ENCODE measurements around the gene CFAP69.
"Not testable (repeated sequence)": the region's sequence is repeated elsewhere in the genome, so short reads cannot be mapped to it uniquely, and the experiment has no call there.

Gene CFAP69

DNA sequence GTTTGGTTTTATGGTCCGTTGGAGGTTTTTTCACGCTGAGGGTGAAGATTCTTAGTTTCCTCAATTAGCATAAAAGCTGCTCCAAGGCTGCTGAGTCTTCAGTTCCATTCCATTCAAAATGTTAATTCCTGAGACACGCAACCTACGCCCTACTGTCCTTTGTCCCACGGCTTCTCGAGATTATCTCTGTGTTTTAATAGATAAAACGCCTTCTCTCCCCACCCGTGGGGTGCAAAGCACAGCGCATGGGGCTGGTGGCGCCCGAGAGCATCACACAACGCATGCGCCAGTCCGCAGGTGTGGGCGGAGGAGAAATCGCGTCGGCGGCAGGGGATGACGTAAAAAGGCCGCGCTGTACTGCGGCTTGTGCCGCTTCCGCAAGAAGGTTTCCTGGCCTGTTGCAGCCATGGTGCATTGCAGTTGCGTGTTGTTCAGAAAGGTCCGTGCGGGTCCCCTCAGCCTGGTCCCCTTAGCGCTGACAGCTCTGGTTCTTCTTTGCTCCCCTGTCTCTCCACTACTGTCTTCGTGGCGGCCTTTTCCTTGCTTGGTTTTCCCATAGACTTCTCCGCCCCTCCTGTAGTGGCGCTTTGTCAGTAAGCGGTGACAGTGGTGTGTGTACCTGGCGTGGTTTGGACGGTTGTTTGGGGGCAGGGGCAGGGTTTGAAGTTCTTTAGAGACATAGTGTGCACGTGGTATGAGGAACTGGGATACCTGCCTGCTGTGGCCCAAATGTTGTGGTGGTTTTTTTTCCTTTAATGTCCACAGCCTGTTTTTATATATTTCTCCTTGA lies 101.6 kb downstream of the CFAP69 start, which contains the start of gene GTPBP10:
Gene GTPBP10, plus strand, starts transcription at position 381 of the 790 bp plus-strand sequence. Its CDS starts 26 bp downstream, at position 407.
- DNase-seq, result peak; percentile 95 to 96

DNA sequence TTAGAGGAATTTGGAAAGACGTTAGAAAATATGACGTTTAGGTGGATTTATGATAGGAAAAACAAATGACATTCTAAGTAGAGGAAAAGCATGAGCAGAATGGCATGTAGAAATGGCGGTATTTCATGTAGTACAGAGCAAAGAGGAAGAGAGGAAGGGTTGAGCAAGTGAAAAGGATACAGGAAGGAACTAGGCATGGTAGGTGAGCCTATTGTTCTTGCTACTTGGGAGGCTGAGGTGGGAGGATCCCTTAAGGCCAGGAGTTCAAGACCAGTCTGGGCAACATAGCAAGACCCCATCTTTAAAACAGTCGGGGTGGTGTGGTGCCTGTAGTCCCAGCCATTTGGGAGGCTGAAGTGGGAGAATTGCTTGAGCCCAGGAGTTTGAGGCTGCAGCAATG lies 102.8 kb downstream of the CFAP69 start:
- DNase-seq, result no peak

DNA sequence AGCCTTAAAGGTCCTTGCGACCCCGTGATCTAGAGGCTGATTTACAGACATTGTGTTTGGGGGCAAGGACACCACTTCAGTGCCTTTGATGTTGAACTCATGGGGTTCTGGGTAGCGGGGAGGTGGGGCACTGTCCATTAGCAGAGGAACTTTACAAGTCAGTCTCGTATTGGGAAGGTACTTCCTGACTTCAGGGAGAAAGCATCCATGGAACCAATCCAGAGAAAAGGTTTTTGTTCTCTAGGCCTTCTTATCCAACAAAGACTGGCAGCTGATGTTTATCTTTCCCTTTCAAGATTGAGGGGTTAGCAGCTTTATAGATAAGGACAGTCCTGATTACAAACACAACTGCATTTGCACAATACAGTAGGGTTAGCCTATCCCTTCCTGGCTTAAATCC lies 104.3 kb downstream of the CFAP69 start:
- DNase-seq, result no peak

DNA sequence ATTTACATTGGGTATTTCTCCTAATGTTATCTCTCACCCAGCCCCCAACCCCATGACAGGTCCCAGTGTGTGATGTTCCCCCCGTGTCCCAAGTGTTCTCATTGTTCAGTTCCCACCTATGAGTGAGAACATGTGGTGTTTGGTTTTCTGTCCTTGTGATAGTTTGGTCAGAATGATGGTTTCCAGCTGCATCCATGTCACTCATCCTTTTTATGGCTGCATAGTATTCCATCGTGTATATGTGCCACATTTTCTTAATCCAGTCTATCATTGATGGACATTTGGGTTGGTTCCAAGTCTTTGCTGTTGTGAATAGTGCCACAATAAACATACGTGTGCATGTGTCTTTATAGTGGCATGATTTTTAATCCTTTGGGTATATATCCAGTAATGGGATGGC lies 105.1 kb downstream of the CFAP69 start:
- not testable (repeated sequence) for DNase-seq

DNA sequence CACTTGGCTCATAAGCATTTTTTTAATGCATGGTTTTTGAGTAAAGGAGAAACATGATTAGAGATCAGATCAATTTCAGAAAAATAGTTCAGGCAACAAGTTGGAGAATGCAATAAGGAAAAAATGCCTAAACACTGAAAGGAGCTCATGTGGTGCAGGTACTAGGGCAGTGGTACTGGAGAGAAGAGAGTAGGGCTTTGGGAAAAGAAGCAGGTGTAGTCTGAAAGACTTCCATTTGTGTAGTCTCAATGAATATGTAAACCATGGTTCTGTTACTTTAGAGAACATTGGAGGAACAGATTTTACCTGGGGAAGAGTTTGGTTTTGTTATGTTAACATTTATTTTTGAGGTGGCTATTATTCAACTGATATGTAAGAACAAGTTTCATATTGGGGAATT lies 107.0 kb downstream of the CFAP69 start:
- no peak for DNase-seq

Data from stimulated activated CD4-positive, alpha-beta T cell treated with anti-CD3 and anti-CD28 coated beads, Interleukin-2, amount 100 ng/mL, for 24 hours (primary cell).